NCI-H2227 (cell line): ENCODE results near the gene MDFIC2.
"Not testable (repeated sequence)": the region's sequence is repeated elsewhere in the genome, so short reads cannot be mapped to it uniquely, and the experiment has no call there.

Source experiments
- DNase-seq: peaks from one replicate; lab custom pipeline; 2025; ENCODE audit not compliant: unreplicated experiment; lab: John Stamatoyannopoulos, UW

The MDFIC2 gene

GRCh38 chr3:70261283-70261682 is 51.2 kb downstream of the MDFIC2 start:
- no peak for DNase-seq

GRCh38 chr3:70256566-70256965 is 55.9 kb downstream of the MDFIC2 start:
- DNase-seq, result no peak

- no peak for DNase-seq
Measured at GRCh38 chr3:70250492-70250891, 61.9 kb downstream of the MDFIC2 start.

GRCh38 chr3:70249509-70250160 is 62.8 kb downstream of the MDFIC2 start:
- no peak for DNase-seq

GRCh38 chr3:70248856-70249255 is 63.6 kb downstream of the MDFIC2 start:
- DNase-seq, result no peak

- DNase-seq, result no peak
Measured at GRCh38 chr3:70247955-70248354, 64.5 kb downstream of the MDFIC2 start.

- no peak for DNase-seq
Measured at GRCh38 chr3:70245746-70246525, 66.5 kb downstream of the MDFIC2 start.

- no peak for DNase-seq
Measured at GRCh38 chr3:70244422-70244821, 68.0 kb downstream of the MDFIC2 start.

- no peak for DNase-seq
Measured at GRCh38 chr3:70242297-70242882, 70.0 kb downstream of the MDFIC2 start.

- DNase-seq, result no peak
Measured at GRCh38 chr3:70233812-70234211, 78.6 kb downstream of the MDFIC2 start.

GRCh38 chr3:70233112-70233511 is 79.3 kb downstream of the MDFIC2 start:
- no peak for DNase-seq

- DNase-seq, result no peak
Measured at GRCh38 chr3:70231266-70231701, 81.2 kb downstream of the MDFIC2 start.

- DNase-seq, result no peak
Measured at GRCh38 chr3:70227437-70227836, 85.0 kb downstream of the MDFIC2 start.

GRCh38 chr3:70225146-70225545 is 87.3 kb downstream of the MDFIC2 start:
- no peak for DNase-seq

GRCh38 chr3:70224337-70224736 is 88.1 kb downstream of the MDFIC2 start:
- DNase-seq, result no peak

GRCh38 chr3:70218471-70218870 is 94.0 kb downstream of the MDFIC2 start:
- DNase-seq, result no peak

GRCh38 chr3:70211274-70211673 is 101.2 kb downstream of the MDFIC2 start:
- DNase-seq, result not testable (repeated sequence)

- DNase-seq, result no peak
Measured at GRCh38 chr3:70201975-70202374, 110.5 kb downstream of the MDFIC2 start.

- DNase-seq, result no peak
Measured at GRCh38 chr3:70189884-70190473, 122.5 kb downstream of the MDFIC2 start.

- DNase-seq, result no peak
Measured at GRCh38 chr3:70186221-70186620, 126.2 kb downstream of the MDFIC2 start.

- no peak for DNase-seq
Measured at GRCh38 chr3:70185661-70186060, 126.8 kb downstream of the MDFIC2 start.
